GM11168 (cell line): ENCODE measurements around the gene FRMD5.

Experiments
- in situ Hi-C: fragments of 300-500 bp; cut with MboI; formaldehyde crosslinking; loops from one replicate; pipeline ENCODE4 v1.12.0; 2022; ENCODE audit warnings: low sequenced_read_pairs; ENCODE audit not compliant: unreplicated experiment

Gene FRMD5

GRCh38 chr15:44099671-44100070 lies 95.4 kb downstream of the FRMD5 start:
- in situ Hi-C loops: no loop called here

- in situ Hi-C loops: no loop called here
Measured at GRCh38 chr15:44097552-44097951, 97.5 kb downstream of the FRMD5 start.

GRCh38 chr15:44096596-44096995 lies 98.5 kb downstream of the FRMD5 start:
- in situ Hi-C loops: no loop called here

GRCh38 chr15:44094781-44095180 lies 100.3 kb downstream of the FRMD5 start:
- in situ Hi-C loops: no loop called here

- in situ Hi-C loops: no loop called here
Measured at GRCh38 chr15:44093836-44094235, 101.2 kb downstream of the FRMD5 start.

GRCh38 chr15:44092221-44092620 lies 102.8 kb downstream of the FRMD5 start:
- in situ Hi-C loops: no loop called here

- in situ Hi-C loops: no loop called here
Measured at GRCh38 chr15:44087578-44088465, 107.2 kb downstream of the FRMD5 start.

- in situ Hi-C loops: no loop called here
Measured at GRCh38 chr15:44084770-44085169, 110.3 kb downstream of the FRMD5 start.

GRCh38 chr15:44084171-44084570 lies 110.9 kb downstream of the FRMD5 start:
- in situ Hi-C loops: no loop called here

GRCh38 chr15:44082558-44083157 lies 112.4 kb downstream of the FRMD5 start:
- in situ Hi-C loops: no loop called here

GRCh38 chr15:44081026-44082013 lies 113.8 kb downstream of the FRMD5 start:
- in situ Hi-C loops: no loop called here

GRCh38 chr15:44075535-44075934 lies 119.5 kb downstream of the FRMD5 start:
- in situ Hi-C loops: no loop called here

GRCh38 chr15:44069489-44069888 lies 125.6 kb downstream of the FRMD5 start:
- in situ Hi-C loops: loop anchor here (5.0 kb wide), 1 partner anchor 162 kb away; no protein-coding TSS in a partner anchor

GRCh38 chr15:44068347-44068746 lies 126.7 kb downstream of the FRMD5 start:
- in situ Hi-C loops: loop anchor here (5.0 kb wide), 1 partner anchor 161 kb away; no protein-coding TSS in a partner anchor

- in situ Hi-C loops: loop anchor here (5.0 kb wide), 1 partner anchor 159 kb away; no protein-coding TSS in a partner anchor
Measured at GRCh38 chr15:44066211-44066827, 128.8 kb downstream of the FRMD5 start.

GRCh38 chr15:44064706-44065105 lies 130.4 kb downstream of the FRMD5 start:
- in situ Hi-C loops: loop anchor here (5.0 kb wide), 1 partner anchor 157 kb away; no protein-coding TSS in a partner anchor

GRCh38 chr15:44058126-44058525 lies 136.9 kb downstream of the FRMD5 start:
- in situ Hi-C loops: no loop called here

GRCh38 chr15:44045661-44046060 lies 149.4 kb downstream of the FRMD5 start:
- in situ Hi-C loops: no loop called here

- in situ Hi-C loops: no loop called here
Measured at GRCh38 chr15:44045217-44045616, 149.9 kb downstream of the FRMD5 start.

- in situ Hi-C loops: no loop called here
Measured at GRCh38 chr15:44038755-44039191, 156.3 kb downstream of the FRMD5 start.
